Lower leg skin (tissue), 3 donors: ENCODE measurements around the gene SIVA1.

Source experiments
- POLR2A ChIP-seq, 2 donors: fragments of 450-650 bp; IDR thresholded peaks; one replicate each; pipeline ENCODE4 v1.6.1; 2016 to 2017; ENCODE audit warnings: antibody characterized with exemption in 2 of 2, mild to moderate bottlenecking in 1 of 2, moderate library complexity in 1 of 2
- TF ChIP-seq, protein P1 (sequence below), 3 donors: fragments of 450-650 bp; IDR thresholded peaks; one replicate each; pipeline ENCODE4 v1.5.1; 2016; ENCODE audit warnings: antibody characterized with exemption in 3 of 3, mild to moderate bottlenecking in 3 of 3, moderate library complexity in 2 of 3

DNA sequence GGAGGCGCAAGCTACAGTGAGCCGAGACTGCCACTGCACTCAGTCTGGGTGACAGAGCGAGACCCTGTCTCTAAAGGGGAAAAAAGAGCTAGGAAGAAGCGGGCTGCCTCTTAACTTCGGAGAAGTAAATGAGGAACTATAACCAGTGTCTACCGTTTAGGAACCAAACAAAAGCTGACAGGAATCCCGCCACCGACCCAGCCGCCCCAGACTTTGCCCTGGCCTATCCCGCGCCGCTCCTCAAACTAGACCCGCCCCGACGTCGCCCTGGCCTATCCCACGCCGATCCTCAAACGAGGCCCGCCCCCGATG lies 568 bp upstream of the SIVA1 start:
- no peak for TF ChIP-seq POLR2A (IDR thresholded peaks at IDR 0.05)
- TF ChIP-seq, protein P1, sequence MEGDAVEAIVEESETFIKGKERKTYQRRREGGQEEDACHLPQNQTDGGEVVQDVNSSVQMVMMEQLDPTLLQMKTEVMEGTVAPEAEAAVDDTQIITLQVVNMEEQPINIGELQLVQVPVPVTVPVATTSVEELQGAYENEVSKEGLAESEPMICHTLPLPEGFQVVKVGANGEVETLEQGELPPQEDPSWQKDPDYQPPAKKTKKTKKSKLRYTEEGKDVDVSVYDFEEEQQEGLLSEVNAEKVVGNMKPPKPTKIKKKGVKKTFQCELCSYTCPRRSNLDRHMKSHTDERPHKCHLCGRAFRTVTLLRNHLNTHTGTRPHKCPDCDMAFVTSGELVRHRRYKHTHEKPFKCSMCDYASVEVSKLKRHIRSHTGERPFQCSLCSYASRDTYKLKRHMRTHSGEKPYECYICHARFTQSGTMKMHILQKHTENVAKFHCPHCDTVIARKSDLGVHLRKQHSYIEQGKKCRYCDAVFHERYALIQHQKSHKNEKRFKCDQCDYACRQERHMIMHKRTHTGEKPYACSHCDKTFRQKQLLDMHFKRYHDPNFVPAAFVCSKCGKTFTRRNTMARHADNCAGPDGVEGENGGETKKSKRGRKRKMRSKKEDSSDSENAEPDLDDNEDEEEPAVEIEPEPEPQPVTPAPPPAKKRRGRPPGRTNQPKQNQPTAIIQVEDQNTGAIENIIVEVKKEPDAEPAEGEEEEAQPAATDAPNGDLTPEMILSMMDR (IDR thresholded peaks at IDR 0.05), result no peak
